Sigmoid colon (tissue), 4 donors: ENCODE data around the gene TUBA8.

Source experiments
- EP300 ChIP-seq, 4 donors: sonication (generic); formaldehyde crosslinking; IDR thresholded peaks; one replicate each; pipeline ENCODE4 v1.6.1; 2017; ENCODE audit warnings: antibody characterized with exemption in 4 of 4
- POLR2A ChIP-seq, 2 donors: fragments of 450-650 bp; IDR thresholded peaks; one replicate each; pipeline ENCODE4 v1.6.1; 2016; ENCODE audit warnings: antibody characterized with exemption in 2 of 2, mild to moderate bottlenecking in 2 of 2, moderate library complexity in 2 of 2
- POLR2AphosphoS5 ChIP-seq, 4 donors: sonication (generic); formaldehyde crosslinking; IDR thresholded peaks; one replicate each; pipeline ENCODE4 v1.6.1; 2017; ENCODE audit warnings: antibody characterized with exemption in 4 of 4
- TF ChIP-seq, protein P1 (sequence below), 4 experiments: fragments of 450-650 bp in 3 of 4; fragments of 200-600 bp in 1 of 4; IDR thresholded peaks; one replicate each; pipeline ENCODE4 v1.5.1; 2016 to 2019; ENCODE audit warnings: antibody characterized with exemption in 4 of 4, mild to moderate bottlenecking in 3 of 4, moderate library complexity in 2 of 4

GRCh38 chr22:18115906-18116371, 5.3 kb downstream of the TUBA8 start:
- TF ChIP-seq, protein P1, sequence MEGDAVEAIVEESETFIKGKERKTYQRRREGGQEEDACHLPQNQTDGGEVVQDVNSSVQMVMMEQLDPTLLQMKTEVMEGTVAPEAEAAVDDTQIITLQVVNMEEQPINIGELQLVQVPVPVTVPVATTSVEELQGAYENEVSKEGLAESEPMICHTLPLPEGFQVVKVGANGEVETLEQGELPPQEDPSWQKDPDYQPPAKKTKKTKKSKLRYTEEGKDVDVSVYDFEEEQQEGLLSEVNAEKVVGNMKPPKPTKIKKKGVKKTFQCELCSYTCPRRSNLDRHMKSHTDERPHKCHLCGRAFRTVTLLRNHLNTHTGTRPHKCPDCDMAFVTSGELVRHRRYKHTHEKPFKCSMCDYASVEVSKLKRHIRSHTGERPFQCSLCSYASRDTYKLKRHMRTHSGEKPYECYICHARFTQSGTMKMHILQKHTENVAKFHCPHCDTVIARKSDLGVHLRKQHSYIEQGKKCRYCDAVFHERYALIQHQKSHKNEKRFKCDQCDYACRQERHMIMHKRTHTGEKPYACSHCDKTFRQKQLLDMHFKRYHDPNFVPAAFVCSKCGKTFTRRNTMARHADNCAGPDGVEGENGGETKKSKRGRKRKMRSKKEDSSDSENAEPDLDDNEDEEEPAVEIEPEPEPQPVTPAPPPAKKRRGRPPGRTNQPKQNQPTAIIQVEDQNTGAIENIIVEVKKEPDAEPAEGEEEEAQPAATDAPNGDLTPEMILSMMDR (IDR thresholded peaks at IDR 0.05) = no peak
- TF ChIP-seq POLR2A (IDR thresholded peaks at IDR 0.05) (no peak), POLR2AphosphoS5 (IDR thresholded peaks at IDR 0.05) (no peak), EP300 (IDR thresholded peaks at IDR 0.05) (no peak)
